ENCODE measurements around the gene ATPAF2.

GRCh38 chr17:17983376-17983775 lies 55.6 kb downstream of the ATPAF2 start:
- TF ChIP-seq, protein P1, sequence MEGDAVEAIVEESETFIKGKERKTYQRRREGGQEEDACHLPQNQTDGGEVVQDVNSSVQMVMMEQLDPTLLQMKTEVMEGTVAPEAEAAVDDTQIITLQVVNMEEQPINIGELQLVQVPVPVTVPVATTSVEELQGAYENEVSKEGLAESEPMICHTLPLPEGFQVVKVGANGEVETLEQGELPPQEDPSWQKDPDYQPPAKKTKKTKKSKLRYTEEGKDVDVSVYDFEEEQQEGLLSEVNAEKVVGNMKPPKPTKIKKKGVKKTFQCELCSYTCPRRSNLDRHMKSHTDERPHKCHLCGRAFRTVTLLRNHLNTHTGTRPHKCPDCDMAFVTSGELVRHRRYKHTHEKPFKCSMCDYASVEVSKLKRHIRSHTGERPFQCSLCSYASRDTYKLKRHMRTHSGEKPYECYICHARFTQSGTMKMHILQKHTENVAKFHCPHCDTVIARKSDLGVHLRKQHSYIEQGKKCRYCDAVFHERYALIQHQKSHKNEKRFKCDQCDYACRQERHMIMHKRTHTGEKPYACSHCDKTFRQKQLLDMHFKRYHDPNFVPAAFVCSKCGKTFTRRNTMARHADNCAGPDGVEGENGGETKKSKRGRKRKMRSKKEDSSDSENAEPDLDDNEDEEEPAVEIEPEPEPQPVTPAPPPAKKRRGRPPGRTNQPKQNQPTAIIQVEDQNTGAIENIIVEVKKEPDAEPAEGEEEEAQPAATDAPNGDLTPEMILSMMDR (IDR thresholded peaks at IDR 0.05; ENCODE audit: low read length), result no peak
- no peak for TF ChIP-seq EZH2 (IDR thresholded peaks at IDR 0.05; ENCODE audit: borderline replicate concordance, low read length)

All from OCI-LY1 (cell line).